Activated CD4-positive, alpha-beta T cell treated with anti-CD3 and anti-CD28 coated beads, Interleukin-2, amount 50 U/mL, for 48 hours (primary cell): ENCODE data around the gene KRT4.

Experiments
- DNase-seq, 2 experiments: peaks; one replicate each; pipeline ENCODE4 v3.0.0-alpha.2; 2020

The KRT4 gene

GRCh38 chr12:52791271-52792184, 22.4 kb downstream of the KRT4 start:
- DNase-seq = no peak

GRCh38 chr12:52790427-52791270, 23.3 kb downstream of the KRT4 start:
- DNase-seq = no peak

- DNase-seq = no peak
These were observed 24.1 kb downstream of the KRT4 start for GRCh38 chr12:52789637-52790426.

GRCh38 chr12:52788876-52789636, 24.9 kb downstream of the KRT4 start:
- no peak for DNase-seq

- no peak for DNase-seq
These were observed 25.6 kb downstream of the KRT4 start for GRCh38 chr12:52788192-52788875.

GRCh38 chr12:52787324-52788191, 26.4 kb downstream of the KRT4 start:
- DNase-seq = no peak

GRCh38 chr12:52784909-52785308, 29.0 kb downstream of the KRT4 start:
- no peak for DNase-seq

- no peak for DNase-seq
These were observed 30.2 kb downstream of the KRT4 start for GRCh38 chr12:52783563-52784316.

- no peak for DNase-seq
These were observed 31.4 kb downstream of the KRT4 start for GRCh38 chr12:52782502-52782901.

- no peak for DNase-seq
These were observed 32.4 kb downstream of the KRT4 start for GRCh38 chr12:52781399-52782082.

GRCh38 chr12:52779914-52780313, 34.0 kb downstream of the KRT4 start:
- DNase-seq = no peak

GRCh38 chr12:52778833-52779232, 35.1 kb downstream of the KRT4 start:
- no peak for DNase-seq

GRCh38 chr12:52777566-52777965, 36.4 kb downstream of the KRT4 start:
- no peak for DNase-seq

GRCh38 chr12:52776913-52777395, 37.0 kb downstream of the KRT4 start, which contains the start of gene KRT76:
Gene KRT76, minus strand, starts transcription at chr12:52777345. Its CDS starts 54 bp downstream, at chr12:52777291.
- DNase-seq = no peak

GRCh38 chr12:52776435-52776834, 37.5 kb downstream of the KRT4 start:
- DNase-seq = no peak

GRCh38 chr12:52774629-52775250, 39.2 kb downstream of the KRT4 start:
- DNase-seq = no peak

- DNase-seq = no peak
These were observed 41.1 kb downstream of the KRT4 start for GRCh38 chr12:52772772-52773171.

GRCh38 chr12:52772188-52772587, 41.7 kb downstream of the KRT4 start:
- no peak for DNase-seq
